Thoracic aorta (tissue), 2 donors: ENCODE results near the gene NBPF1. TPM values are rescaled to one million over a fixed set of nuclear protein-coding genes. Genes with fewer than 3 reads are reported as not detected.
A peak's percentile ranks its signal among the peaks of the same experiment; 100 is the strongest.
"Not testable (repeated sequence)": the region's sequence is repeated elsewhere in the genome, so short reads cannot be mapped to it uniquely, and the experiment has no call there.

Source experiments
- ATAC-seq: fragments of 150-250 bp; one replicate; pipeline ENCODE4 v1.8.0; 2017; ENCODE audit warnings: low read depth; ENCODE audit not compliant: insufficient number of reproducible peaks, low FRiP score
- DNase-seq: peaks from one replicate; pipeline ENCODE4 v3.0.0-alpha.2; 2020; ENCODE audit warnings: low spot score
- H3K27ac ChIP-seq, 2 donors: fragments of 200-600 bp; sonication (generic); 1 replicate in 1 of 2; 2 replicates in 1 of 2; pipeline ENCODE4 v1.5.1; 2016; ENCODE audit warnings: mild to moderate bottlenecking in 2 of 2, moderate library complexity in 2 of 2
- H3K27me3 ChIP-seq: fragments of 200-600 bp; sonication (generic); replicated peaks from 2 replicates; pipeline ENCODE4 v1.6.0; 2016; ENCODE audit warnings: mild to moderate bottlenecking; ENCODE audit not compliant: insufficient read depth
- H3K36me3 ChIP-seq: fragments of 200-600 bp; sonication (generic); one replicate; pipeline ENCODE4 v1.5.1; 2016
- H3K4me1 ChIP-seq, 2 donors: fragments of 200-600 bp; sonication (generic); 1 replicate in 1 of 2; 2 replicates in 1 of 2; pipeline versions ENCODE4 v1.5.1 to v1.6.0; 2016; ENCODE audit warnings: low read depth in 2 of 2, mild to moderate bottlenecking in 1 of 2; ENCODE audit not compliant: control insufficient read depth in 1 of 2
- H3K4me3 ChIP-seq: fragments of 200-600 bp; sonication (generic); 2 replicates; pipeline ENCODE4 v1.5.1; 2016; ENCODE audit warnings: mild to moderate bottlenecking
- H3K9me3 ChIP-seq: fragments of 200-600 bp; sonication (generic); 2 replicates; pipeline ENCODE4 v1.5.1; 2016
- CTCF ChIP-seq: fragments of 200-600 bp; sonication (generic); IDR thresholded peaks from one replicate; pipeline ENCODE4 v1.5.1; 2019; ENCODE audit warnings: antibody characterized with exemption
- total RNA-seq, 2 donors: library from RNA; depleted of rRNA; stranded (reverse); fragments of >200 nt; gene quantifications; one replicate each; pipeline versions ENCODE4 v1.1.0 to v1.2.3, GENCODE V29; 2016

NBPF1 gene
- total RNA-seq, 2 donors from 2014 or later, result 21.0 to 63.2 TPM

DNA sequence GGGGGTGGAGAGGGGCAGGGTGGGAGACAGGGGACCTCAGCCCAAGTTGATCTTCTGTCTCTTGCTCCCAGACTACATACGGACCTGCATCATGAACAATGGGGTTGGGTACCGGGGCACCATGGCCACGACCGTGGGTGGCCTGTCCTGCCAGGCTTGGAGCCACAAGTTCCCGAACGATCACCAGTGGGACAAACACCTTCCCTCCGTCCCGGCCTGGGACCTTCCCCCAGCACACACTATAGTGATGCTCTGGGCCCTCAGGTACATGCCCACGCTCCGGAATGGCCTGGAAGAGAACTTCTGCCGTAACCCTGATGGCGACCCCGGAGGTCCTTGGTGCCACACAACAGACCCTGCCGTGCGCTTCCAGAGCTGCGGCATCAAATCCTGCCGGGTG lies 33.4 kb upstream of the NBPF1 start:
- peaks cover 9 to 30% of the 10 kb centered on the region in 2 donors for H3K4me1 ChIP-seq
- not testable (repeated sequence) for H3K4me3 ChIP-seq, ATAC-seq, H3K27ac ChIP-seq, DNase-seq, H3K9me3 ChIP-seq, H3K36me3 ChIP-seq, H3K27me3 ChIP-seq

- not testable (repeated sequence) for H3K4me3 ChIP-seq, H3K9me3 ChIP-seq, H3K36me3 ChIP-seq, H3K27me3 ChIP-seq, ATAC-seq, H3K27ac ChIP-seq, DNase-seq
- peaks cover 9 to 30% of the 10 kb centered on the region in 2 donors for H3K4me1 ChIP-seq
These were observed 32.8 kb upstream of the NBPF1 start for GRCh38 chr1:16646061-16646664.

DNA sequence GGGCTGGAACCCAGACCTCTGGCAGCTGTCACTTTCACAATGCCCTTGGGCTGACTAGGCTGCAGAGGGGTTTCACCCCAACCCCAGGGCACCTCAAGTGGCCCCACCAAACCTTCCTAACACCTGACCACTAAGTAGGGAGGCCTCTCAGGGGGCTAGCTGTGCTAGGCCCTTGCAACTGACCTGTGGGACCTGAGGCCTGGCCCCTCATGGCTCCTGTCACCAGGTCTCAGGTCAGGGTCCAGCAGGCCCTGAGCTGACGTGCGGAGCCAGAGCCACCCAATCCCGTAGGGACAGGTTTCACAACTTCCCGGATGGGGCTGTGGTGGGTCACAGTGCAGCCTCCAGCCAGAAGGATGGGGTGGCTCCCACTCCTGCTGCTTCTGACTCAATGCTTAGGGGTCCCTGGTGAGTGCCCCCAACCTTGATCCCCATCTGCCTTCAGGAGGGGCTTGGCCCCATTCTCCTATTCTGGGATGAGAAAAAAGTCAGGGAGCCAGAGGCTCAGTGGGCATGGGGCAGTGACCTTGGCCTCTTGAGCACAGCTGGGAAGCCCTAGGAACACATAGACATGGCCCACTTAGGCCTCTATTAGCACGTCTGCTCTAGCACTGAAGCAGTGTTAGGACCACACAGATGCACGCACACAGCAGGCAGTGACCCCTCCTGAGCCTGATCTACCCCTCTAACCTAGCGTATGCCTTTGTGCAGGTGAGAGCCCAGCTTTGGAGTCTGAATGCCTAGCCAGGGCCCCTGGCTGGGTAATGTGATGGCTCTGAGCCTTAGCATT lies 32.1 kb upstream of the NBPF1 start:
- H3K4me1 ChIP-seq, result peaks cover 9 to 30% of the 10 kb centered on the region in 2 donors
- not testable (repeated sequence) for H3K36me3 ChIP-seq, ATAC-seq, H3K27me3 ChIP-seq, H3K9me3 ChIP-seq, DNase-seq
- H3K4me3 ChIP-seq, result peak overlapping the region; percentile 86
- H3K27ac ChIP-seq, result peak overlapping the region in 1 of 2 donors; percentile 64

GRCh38 chr1:16644482-16645270 lies 31.3 kb upstream of the NBPF1 start:
- Histone ChIP-seq H3K4me3 (peak overlapping the region; percentile 86), H3K27ac (peak overlapping the region; percentile 58 to 64), H3K4me1 (peaks cover 9 to 30% of the 10 kb centered on the region in 2 donors)
- not testable (repeated sequence) for H3K9me3 ChIP-seq, H3K36me3 ChIP-seq, H3K27me3 ChIP-seq
- peak; percentile 59 for TF ChIP-seq CTCF
- DNase-seq (peak; percentile 83), ATAC-seq (peak; percentile 81)

- TF ChIP-seq CTCF, result no peak
- Histone ChIP-seq H3K27ac (peak overlapping the region; percentile 58 to 64), H3K4me3 (peak overlapping the region; percentile 86), H3K27me3 (no peaks in the 10 kb centered on the region), H3K4me1 (peaks cover 9 to 30% of the 10 kb centered on the region in 2 donors), H3K36me3 (no peaks in the 10 kb centered on the region), H3K9me3 (no peaks in the 10 kb centered on the region)
- ATAC-seq (no peak), DNase-seq (no peak)
These were observed 30.8 kb upstream of the NBPF1 start for GRCh38 chr1:16644193-16644481.

DNA sequence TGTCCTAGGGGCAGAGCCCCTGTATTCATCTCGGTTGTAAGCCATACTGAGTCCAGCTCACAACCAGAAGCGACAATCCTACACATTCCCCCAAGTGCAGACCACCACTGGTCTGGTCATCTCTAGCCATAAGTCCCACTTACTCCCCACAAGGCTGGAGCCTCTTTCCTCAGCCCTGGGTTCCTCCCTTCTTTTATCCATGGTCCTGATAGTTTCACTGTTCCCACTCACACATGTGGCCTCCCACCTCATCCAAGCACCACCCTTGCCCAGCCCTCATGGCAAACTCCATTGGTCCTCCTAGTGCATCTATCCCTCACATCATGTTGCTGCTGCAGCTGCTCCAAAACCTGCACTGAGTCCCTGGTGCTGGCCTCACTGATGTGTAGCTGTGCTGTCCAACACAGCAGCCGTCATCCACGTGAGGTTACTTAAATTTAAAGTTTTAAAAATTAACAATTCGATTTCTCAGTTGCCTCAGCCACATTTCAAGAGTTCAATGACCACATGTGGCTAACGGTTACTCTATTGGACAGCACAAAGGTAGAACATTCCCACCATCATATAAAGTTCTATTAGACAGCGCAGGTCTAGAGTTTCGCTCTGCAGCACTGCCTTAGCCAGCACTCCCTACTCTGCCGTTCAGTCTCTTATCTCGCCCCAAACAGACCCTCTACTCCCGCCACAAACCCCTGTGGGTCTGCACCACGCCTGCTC lies 30.3 kb upstream of the NBPF1 start:
- not testable (repeated sequence) for DNase-seq, H3K36me3 ChIP-seq, H3K27ac ChIP-seq, H3K9me3 ChIP-seq, ATAC-seq, H3K27me3 ChIP-seq
- H3K4me3 ChIP-seq, result peak overlapping the region; percentile 86
- H3K4me1 ChIP-seq, result peaks cover 9 to 30% of the 10 kb centered on the region in 2 donors

GRCh38 chr1:16643001-16643411 lies 29.6 kb upstream of the NBPF1 start:
- peaks cover 9 to 30% of the 10 kb centered on the region in 2 donors for H3K4me1 ChIP-seq
- not testable (repeated sequence) for H3K9me3 ChIP-seq, H3K27ac ChIP-seq, H3K27me3 ChIP-seq, ATAC-seq, H3K36me3 ChIP-seq, DNase-seq
- peak overlapping the region; percentile 86 for H3K4me3 ChIP-seq

DNA sequence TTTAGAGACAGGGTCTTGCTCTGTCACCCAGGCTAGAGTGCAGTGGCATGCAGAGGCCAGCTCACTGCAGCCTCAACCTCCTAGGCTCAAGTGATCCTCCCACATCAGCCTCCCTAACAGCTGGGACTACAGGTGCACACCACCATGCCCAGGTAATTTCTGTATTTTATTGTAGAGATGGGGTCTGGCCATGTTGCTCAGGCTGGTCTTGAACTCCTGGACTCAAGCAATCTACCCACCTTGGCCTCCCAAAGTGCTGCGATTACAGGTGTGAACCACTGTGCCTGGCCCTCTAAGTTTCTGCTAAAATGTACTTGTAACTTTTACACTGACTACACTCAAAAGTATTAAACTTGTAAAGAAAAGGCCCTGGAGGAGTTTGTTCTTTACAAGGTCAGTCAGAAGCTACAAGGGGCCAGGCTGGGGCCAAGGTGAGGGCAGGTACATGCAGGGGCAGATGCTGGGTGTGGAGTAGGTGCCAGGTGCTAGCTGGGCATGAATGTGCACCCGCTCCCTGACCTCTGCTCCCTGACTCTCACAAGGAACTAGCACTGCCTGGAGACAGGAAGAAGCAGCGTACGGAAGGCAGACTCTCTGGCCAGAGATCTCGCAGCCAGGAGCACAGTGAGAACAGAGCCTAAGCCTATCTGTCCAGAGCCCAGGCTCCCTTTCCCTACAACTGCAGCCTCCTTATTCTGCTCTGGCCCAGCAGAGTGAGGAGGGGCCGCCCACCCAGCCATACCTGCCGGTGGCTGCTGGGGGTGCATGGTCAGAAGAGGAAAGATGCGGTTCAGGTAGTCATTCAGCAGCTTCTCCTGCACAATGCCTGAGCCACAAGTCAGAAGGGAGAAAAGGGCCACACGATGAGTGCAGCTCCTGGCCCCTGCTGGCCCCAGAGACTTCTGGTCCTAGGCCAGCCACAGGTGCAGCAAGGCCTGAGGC lies 28.9 kb upstream of the NBPF1 start:
- not testable (repeated sequence) for H3K36me3 ChIP-seq, H3K4me3 ChIP-seq, H3K9me3 ChIP-seq, H3K27ac ChIP-seq, H3K27me3 ChIP-seq, ATAC-seq, DNase-seq
- H3K4me1 ChIP-seq, result peaks cover 9 to 30% of the 10 kb centered on the region in 2 donors
